HG03135 (cell line): Measurements from ENCODE around the gene C1QTNF3.

Experiments
- ATAC-seq: cut with Tn5 transposase; IDR thresholded peaks from one replicate; pipeline ENCODE4 v1.9.1; 2021; ENCODE audit warnings: mild to moderate bottlenecking, moderate library complexity; ENCODE audit not compliant: unreplicated experiment

The C1QTNF3 gene

DNA sequence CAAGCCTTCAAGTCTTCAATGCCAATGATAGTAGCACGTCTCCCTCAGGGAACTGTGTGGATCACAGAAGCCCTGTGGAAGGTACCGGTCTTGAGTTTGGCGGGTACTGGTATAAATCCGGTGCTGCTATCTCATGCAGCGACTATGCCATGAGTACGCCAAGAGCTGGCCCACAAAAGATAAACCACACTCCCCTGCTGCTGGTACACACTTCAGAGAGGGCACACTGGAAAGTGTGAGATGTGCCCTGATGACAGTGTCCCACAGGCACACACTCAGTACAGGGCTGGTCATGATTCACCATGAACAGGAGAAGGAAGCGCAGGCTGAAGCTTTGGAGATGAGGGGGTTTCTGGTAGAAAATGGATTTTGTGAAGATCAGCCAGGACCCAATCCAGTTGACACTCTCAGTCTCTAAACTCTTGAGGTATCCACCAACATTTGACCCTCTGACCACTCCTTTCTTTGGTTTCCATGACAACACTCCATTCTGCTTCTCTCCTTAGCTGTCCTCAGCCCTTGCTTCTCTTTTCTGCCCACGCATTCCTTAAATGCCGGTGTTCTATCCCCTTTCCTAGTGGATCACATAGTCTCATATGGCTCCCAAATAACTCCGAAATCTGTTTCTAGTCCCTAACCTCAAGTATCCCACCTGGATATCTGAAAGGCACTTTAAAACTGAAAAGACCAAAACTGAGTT lies 40.2 kb downstream of the C1QTNF3 start:
- ATAC-seq: no peak

DNA sequence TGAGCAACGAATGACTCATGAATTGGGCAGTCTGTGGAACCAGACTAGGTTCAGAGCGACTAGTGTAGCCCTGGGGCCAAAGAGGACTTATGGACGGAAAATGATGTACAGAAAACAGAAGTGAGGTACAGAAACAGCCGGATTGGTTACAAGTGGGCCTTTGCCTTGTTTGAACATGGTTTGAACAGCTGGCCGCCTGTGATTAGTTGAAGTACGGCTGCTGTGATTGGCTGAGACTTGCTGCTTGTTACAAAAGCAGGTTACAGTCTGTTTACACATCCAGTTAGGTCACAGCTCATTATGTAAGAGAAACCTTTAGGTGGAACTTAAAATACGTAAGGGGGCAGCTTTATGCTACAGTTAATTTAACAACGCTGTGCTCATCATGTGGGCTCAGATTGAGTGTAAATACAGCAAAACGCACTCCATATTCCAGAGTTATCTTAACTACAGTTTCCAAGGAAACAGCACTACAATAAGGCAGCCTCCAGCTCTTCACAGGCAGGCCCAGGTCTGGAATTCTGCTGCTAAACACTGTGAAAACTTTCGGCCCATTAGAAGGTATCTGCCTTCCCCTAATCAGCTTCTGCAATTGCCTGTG lies 41.7 kb downstream of the C1QTNF3 start:
- no peak for ATAC-seq

DNA sequence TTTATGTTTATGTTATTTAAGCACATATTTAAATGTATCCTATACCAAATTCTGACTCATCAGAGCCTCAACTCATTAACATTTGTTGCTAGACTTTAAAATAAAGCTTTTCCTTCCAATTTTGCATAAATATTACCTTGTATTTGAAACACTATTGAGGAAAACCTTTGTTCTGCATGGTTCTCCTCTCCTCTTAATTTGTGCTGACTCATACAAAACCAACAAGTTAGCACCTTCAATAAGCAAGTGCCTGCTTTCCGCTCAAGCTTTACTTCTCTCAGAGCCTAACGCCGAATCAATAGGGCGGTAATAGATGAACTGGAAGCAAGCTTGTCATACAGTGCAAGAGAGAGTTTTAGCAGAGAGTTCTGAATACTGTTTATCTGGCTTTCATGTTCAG lies 43.0 kb downstream of the C1QTNF3 start:
- no peak for ATAC-seq

DNA sequence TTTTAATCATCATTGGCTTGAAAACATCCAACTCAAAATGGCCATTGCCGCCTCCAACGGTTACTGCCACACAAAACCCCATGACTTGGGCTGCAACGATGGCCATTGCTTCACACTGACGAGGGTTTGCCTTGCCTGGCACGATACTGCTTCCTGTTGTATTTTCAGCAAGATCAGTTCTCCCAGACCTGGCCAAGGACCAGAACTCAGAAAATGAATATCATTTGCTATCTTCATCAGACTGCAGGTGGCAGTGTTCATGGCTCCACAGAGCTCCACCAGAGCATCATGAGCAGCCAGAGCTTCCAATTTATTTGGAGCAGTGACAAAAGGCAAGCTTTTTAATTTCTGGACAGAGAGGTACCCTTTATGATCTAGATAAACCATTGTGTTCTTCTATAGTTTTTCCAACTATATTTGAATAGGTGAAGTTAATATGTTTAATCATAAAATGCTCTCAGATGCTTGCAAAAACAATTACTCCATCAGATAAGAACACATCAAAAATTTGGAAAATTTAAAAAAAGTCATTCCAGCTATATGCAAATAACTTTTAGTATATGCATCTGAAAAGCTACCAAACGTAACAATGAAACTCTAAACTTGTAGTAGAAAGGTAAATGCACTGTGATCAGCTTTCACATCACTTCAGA lies 45.6 kb downstream of the C1QTNF3 start:
- peak; percentile 76 for ATAC-seq

DNA sequence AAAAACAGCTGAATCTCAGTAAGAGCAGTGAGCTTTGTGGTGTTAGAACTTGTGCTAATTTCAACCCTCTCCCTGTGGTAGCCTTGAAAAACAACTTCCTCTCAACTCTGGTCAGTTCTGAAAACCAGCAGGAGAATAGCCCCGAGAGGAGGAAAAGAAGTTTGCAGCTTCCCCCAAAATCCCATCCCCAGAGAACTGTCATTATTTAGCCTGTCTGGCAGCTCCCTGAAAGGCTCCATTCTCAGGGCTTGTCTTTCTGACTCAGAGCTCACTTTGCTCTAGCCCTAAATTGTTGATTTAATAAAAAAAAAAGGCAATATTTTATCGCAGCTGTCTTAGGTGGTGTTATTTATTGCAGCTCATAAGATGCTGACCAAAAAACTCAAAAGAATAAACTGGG lies 47.1 kb downstream of the C1QTNF3 start:
- ATAC-seq: no peak

DNA sequence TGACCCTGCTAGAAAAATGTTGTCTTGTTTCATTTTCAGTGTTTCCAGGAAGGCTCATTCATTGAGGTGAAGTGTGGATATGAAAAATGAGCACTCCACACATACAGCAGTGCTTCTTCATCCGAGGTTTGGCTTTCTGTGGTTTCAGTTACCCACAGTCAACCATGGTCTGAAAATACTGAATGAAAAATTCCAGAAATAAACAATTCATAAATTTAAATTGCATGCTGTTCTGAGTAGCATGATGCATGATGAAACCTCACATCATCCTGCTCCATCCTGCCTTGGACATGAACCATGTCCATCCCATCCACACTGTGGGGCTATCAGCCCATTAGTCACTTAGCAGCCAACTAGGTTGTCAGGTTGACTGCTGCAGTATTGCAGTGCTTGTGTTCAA lies 48.2 kb downstream of the C1QTNF3 start:
- ATAC-seq: no peak

DNA sequence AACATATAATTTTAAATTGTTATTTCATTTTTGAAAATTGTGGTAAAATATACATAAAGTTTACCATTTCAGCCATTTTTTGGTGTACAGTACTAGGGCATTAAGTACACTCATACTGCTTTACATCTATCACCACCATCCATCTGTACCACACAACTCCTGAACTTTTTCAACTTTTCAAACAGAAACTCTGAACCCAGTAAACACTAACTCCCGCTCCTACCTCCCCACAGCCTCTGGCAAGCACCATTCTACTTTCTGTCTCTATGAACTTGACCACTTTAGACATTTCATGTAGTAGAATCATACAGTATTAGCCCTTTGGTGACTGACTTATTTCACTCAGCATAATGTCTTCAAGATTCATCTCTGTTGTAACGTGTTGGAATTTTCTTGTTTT lies 50.1 kb downstream of the C1QTNF3 start:
- ATAC-seq: no peak

DNA sequence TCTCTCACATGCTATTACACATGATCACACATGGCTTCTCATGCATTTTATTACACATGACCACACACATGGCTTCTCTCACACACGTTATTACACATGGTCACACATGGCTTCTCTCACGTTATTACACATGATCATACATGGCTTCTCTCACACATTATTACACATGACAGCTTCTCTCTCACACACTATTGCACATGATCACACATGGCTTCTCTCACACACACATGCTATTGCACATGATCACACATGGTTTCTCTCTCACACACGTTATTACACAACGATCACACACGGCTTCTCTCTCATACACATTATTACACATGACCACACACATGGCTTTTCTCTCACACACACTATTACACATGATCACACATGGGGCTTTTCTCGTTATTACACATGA lies 57.6 kb downstream of the C1QTNF3 start:
- ATAC-seq: no peak

DNA sequence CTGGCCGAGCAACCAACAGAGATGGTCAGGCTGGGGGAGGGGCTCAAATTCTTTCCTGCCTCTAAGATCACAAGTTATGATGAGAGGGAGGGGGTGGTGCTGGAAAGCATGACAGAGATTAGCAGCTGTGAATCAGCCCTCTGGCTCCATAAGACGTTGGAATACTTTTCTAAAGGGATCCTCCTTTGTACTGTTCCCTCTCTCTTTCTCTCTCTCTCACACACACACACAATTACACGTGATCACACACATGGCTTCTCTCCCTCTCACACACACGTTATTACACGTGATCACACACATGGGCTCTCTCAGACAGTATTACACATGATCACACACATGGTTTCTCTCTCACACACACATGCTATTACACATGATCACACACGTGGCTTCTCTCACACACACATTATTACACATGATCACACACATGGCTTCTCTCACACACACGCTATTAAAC lies 58.3 kb downstream of the C1QTNF3 start, which contains the start of gene SLC45A2:
Gene SLC45A2 (minus strand): TSS at position 23 of the 454 bp plus-strand sequence. CDS start 110 bp downstream, outside the sequence.
- ATAC-seq: no peak

DNA sequence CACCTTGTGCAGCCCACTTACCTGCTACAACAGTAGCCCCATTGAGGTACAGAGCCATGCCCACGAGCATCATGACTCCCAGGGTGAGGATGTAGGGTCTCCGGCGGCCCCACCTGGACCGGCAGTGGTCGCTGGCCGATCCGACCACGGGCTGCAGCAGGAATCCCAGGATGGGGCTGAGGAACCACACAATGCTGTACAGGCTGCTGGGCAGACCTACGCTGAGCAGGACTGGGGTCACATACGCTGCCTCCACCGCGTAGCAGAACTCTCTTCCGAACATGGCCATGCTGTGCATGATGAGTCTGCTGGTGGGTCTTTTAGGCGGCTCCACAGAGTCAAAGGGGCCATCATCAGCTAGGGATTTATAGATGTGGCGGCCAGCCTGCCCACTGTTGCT lies 58.8 kb downstream of the C1QTNF3 start:
- no peak for ATAC-seq

DNA sequence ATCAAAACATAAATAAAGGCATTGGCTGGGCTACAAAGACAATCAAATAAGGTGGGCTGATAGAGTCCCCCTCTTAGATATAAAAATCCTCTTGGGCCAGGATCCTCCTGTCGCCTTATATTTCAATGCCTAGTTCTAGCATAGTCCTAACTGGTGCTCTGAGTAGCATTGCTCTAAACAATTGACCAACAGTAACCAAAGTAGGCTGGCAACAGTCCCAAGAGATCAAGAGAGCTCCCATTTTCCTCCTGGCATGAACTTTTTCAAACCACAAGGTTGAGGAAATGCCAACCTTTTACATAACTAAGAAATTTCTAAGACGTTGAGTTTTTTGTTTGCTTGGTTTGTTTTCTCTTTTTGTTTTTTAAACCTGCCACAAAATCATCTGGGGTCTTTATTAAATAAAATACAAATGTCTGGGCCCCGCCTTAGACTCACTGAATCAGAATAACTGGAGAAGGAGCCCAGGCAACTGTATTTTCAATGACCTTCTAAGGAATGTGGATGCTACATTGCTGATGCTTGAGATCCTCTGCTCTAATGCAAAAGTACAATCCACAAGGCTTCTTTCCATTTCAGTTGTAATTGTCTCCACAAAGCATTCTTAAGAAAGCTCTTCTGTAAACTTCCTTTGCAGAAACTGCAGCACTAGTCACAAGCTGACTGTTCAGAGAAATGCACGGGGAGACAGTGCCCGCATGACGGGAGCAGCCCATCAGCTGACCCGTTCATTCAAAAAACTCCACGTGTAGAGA lies 61.4 kb downstream of the C1QTNF3 start:
- no peak for ATAC-seq

DNA sequence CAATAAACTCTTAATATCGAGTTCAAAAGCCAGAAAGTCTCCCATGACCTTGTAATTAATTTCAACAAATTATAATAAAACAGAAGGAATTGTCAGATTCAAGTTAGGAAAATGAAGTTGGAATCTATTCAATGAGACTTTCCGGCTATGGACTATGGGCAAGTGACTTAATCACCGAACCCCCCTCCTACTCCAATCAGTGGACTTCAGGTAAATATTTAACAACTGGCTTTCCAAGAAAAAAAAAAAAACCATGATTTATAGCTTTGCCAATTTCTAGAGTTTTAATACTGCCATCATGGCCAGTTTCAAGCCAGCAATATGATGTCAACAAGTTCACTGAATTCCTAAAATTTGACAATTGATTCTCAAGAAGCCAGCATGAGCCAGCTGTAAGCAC lies 63.0 kb downstream of the C1QTNF3 start:
- no peak for ATAC-seq

DNA sequence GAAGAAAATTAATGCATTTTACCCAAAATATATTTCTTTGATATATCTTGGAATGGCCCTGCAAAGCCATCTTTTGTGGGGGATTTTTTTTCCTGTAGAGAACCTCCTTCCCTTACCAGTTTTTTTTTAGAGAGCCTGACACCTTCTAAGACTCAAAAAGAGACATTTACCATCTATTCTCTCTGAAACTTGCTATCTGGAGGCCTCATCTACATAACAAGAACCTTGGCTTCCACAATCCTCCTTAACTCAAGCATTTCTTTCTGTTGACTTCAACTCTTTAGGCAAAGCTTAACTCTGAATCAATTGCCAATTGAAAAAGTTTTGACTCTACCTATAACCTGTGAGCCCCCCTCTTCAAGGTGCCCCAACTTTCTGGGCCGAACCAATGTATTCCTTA lies 64.7 kb downstream of the C1QTNF3 start:
- no peak for ATAC-seq

DNA sequence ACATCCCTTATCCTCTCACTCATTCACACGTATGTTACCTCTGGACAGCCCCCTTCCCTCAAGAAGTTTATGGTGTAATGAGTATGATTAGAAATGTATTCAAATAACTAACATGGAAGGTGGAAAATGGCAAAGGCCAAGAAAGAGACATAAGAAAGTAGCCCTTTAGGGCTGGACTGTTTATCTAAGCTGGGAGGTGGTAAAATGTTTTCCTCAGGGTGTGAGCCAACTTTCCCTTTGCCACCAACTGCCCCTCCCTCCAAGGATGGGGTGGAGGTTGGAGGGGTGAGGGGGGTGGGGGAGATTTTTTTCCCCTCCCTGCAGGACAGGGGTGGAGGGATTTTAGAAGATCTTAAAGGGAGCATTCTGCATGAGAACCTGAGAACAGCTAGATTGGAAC lies 66.7 kb downstream of the C1QTNF3 start:
- ATAC-seq: no peak

DNA sequence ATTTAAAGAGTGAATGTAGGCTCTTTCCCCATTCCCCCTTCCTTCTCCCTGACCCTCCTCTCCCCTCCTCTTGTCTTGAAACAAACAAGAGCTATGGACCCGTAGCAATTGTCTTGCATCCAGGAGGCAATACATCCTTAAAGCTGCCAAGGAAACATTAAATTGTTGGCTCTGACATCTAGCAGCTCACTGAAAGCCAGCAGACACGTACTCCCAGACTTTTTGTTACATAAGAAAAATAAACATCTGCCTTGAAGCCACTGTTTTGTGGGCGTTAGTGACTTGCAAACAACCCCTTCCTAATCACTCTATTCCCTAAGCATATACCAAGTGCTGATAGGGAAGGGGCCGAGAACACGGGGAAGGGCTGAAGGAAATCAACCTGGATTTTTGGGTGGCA lies 67.2 kb downstream of the C1QTNF3 start:
- no peak for ATAC-seq

DNA sequence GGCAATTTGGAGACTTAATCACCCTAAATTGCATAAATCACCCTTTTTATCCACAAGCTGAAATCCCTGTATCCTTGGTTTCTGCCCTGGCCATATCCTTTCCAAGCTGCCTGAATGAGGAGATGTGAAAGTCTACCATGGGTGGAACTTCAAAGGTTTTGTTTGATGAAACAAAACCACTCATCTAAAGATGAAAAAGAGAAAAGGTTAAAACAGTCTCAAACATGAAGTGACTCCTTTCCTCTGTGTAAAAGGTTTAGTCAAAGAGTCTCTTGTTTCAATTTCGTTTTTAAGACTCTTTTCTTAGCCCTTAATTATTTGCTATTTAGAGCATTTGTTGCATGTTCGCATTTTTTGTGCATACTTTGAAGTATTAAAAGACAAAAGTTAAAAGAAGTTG lies 69.7 kb downstream of the C1QTNF3 start:
- ATAC-seq: no peak

DNA sequence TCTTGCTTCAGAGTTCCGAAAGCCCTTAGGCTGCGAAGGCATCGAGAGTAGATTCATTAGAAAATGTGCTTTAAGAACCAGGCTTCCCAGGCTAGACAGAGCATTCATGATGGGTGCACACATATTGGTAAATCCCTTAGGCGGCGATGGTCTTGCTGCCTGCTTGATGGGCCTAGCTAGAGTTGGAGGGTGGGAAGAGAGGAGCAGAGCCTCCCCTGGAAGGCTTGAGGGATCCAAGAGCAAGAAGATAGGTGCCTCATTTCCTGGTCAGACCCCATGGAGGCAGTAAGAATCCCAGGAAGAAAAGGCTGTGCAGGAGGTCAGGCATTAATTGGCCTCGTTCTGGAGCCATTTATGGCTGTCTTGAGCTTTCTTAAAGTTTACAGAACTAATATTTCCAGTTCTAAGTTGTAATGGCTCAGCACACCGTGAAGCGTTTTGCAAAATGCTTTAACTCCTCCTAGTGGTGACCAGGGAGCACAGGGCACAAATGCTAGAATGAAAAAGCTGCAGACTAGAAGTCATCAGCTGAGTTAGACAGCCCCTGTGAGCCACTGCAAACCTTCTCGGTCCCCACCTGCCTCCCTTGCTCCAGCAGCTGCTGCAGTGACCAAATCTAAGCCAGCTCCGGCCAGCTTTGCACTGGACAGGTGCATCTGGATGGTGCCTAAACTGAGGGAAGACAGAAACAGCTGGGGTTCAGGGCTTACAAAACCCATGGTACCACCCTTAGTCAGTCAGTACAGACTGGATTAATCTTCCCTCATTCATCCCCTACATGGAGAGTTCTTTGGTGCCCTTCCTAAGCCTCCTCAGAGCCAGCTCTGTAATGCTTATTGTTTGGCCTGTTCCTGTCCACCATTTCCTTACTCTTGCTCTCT lies 73.2 kb downstream of the C1QTNF3 start:
- ATAC-seq: no peak

DNA sequence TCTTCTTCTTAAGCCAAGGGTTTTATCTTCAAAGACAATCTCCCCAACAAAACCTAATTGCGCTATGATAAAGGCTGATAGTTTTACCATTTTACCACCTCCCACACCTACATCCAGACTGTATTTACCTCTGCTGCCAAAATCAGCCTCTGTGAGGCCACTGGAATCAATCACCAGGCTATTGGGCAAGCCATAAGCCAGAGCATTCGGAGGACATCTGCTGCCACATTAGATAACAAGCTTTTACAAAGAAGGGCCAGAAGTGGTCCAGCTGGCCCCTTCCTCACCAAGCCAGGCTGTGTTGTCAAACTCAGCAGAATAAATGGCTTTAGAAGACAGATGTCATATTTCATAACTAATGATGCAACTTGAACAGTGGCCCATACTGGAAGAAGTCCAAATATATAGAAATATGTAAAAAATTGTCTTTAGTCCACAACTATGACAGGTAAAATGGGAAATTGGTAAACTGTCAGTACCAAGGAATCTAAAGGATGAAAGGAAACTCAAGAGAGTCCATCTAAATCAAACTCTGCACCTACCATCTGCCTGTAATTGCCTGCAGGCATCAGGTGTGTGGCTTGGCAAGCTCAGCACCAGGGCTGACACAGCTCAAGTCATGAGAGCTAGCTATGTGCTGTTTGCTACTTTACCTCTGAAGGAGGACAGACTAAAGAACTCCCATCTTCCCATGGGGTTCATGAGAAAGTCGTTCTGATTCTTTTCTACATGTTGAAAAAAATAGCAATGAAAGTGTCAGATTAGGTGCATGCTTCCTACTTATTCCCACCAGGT lies 74.6 kb downstream of the C1QTNF3 start:
- ATAC-seq: no peak
